ENCODE results near the gene AP4M1. TPM values are rescaled to one million over a fixed set of nuclear protein-coding genes. Genes with fewer than 3 reads are reported as not detected.

AP4M1 gene
- total and polyA plus RNA-seq, 9 donors = 10.9 to 20.3 (median 14.2) TPM

GRCh38 chr7:100074841-100075240 is 26.6 kb upstream of the AP4M1 start:
- 86 to 96% (median 95%) methylated on average over 7 of the region's 7 CpGs for WGBS, 3 donors
- intact Hi-C loops (cut with DNase I) = no loop called here
- H3K27ac ChIP-seq = no peak overlapping the region
- peaks cover 15% of the 10 kb centered on the region for H3K36me3 ChIP-seq
- H3K4me3 ChIP-seq = no peak overlapping the region
- no peak for TF ChIP-seq EP300 (IDR thresholded peaks at IDR 0.05)
- peaks cover 1% of the 10 kb centered on the region for H3K4me1 ChIP-seq (ENCODE audit: insufficient read depth)
- H3K27me3 ChIP-seq = no peaks in the 10 kb centered on the region
- no peak for DNase-seq
- H3K9me3 ChIP-seq = peaks cover 6 to 27% of the 10 kb centered on the region in 2 donors

- intact Hi-C loops (cut with DNase I) = no loop called here
- H3K36me3 ChIP-seq = peaks cover 15% of the 10 kb centered on the region
- no peak for DNase-seq
- H3K27me3 ChIP-seq = no peaks in the 10 kb centered on the region
- H3K4me1 ChIP-seq (ENCODE audit: insufficient read depth) = peaks cover 6% of the 10 kb centered on the region
- no peak overlapping the region for H3K27ac ChIP-seq
- 94 to 98% (median 98%) methylated on average over 6 of the region's 6 CpGs for WGBS, 3 donors
- TF ChIP-seq, protein P1, sequence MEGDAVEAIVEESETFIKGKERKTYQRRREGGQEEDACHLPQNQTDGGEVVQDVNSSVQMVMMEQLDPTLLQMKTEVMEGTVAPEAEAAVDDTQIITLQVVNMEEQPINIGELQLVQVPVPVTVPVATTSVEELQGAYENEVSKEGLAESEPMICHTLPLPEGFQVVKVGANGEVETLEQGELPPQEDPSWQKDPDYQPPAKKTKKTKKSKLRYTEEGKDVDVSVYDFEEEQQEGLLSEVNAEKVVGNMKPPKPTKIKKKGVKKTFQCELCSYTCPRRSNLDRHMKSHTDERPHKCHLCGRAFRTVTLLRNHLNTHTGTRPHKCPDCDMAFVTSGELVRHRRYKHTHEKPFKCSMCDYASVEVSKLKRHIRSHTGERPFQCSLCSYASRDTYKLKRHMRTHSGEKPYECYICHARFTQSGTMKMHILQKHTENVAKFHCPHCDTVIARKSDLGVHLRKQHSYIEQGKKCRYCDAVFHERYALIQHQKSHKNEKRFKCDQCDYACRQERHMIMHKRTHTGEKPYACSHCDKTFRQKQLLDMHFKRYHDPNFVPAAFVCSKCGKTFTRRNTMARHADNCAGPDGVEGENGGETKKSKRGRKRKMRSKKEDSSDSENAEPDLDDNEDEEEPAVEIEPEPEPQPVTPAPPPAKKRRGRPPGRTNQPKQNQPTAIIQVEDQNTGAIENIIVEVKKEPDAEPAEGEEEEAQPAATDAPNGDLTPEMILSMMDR (IDR thresholded peaks at IDR 0.05) = no peak
- TF ChIP-seq EP300 (IDR thresholded peaks at IDR 0.05) (no peak), POLR2A (IDR thresholded peaks at IDR 0.05) (no peak)
- peaks cover 6 to 27% of the 10 kb centered on the region in 2 donors for H3K9me3 ChIP-seq
- no peak overlapping the region for H3K4me3 ChIP-seq
Observed at GRCh38 chr7:100075418-100075817, 26.0 kb upstream of the AP4M1 start.

- Histone ChIP-seq H3K27ac (no peak overlapping the region), H3K4me3 (no peak overlapping the region), H3K36me3 (peaks cover 9% of the 10 kb centered on the region), H3K4me1 (ENCODE audit: insufficient read depth) (peaks cover 6% of the 10 kb centered on the region), H3K27me3 (no peaks in the 10 kb centered on the region), H3K9me3 (peaks cover 0 to 10% of the 10 kb centered on the region in 2 donors)
- WGBS, 3 donors = 93 to 97% (median 97%) methylated on average over 4 of the region's 4 CpGs
- TF ChIP-seq POLR2A (IDR thresholded peaks at IDR 0.05) (no peak), EP300 (IDR thresholded peaks at IDR 0.05) (no peak)
- TF ChIP-seq, protein P1 (IDR thresholded peaks at IDR 0.05) = no peak
- intact Hi-C loops (cut with DNase I) = no loop called here
- no peak for DNase-seq
Observed at GRCh38 chr7:100077205-100077604, 24.2 kb upstream of the AP4M1 start.

DNA sequence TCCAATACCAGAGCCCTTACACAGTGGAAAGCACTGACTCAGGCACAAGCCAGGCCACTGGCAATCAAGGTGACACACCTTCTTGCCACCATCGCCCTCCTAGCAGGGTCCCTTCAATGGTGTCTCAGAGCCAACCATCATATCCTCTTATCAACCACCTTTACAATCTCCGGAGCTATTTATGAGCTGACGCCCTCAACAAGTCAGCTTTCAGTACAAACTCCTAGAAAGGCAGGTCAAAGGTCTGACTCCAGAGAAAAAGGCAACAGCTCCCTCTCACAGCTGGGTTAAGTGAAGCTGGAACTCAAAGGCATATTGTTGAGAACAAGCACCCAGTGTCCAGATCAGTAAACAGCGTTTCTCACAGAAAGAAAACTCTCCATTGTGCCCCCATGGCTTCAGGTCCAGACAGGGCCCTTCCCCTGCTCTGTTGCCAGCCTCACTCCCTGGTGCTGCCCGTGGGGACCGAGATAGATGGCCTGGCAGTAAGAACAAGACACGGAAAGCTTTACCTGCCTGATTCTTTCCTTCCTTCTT is 22.4 kb upstream of the AP4M1 start:
- no peak overlapping the region for H3K4me3 ChIP-seq
- peaks cover 6% of the 10 kb centered on the region for H3K36me3 ChIP-seq
- 76 to 82% (median 81%) methylated on average over 7 of the region's 7 CpGs for WGBS, 3 donors
- H3K27me3 ChIP-seq = no peaks in the 10 kb centered on the region
- intact Hi-C loops (cut with DNase I) = no loop called here
- no peak overlapping the region for H3K27ac ChIP-seq
- DNase-seq = no peak
- H3K4me1 ChIP-seq (ENCODE audit: insufficient read depth) = peaks cover 6% of the 10 kb centered on the region
- H3K9me3 ChIP-seq = no peaks in the 10 kb centered on the region
- no peak for TF ChIP-seq POLR2A (IDR thresholded peaks at IDR 0.05)
- no peak for TF ChIP-seq EP300 (IDR thresholded peaks at IDR 0.05)
- TF ChIP-seq, protein P1 (IDR thresholded peaks at IDR 0.05) = no peak

DNA sequence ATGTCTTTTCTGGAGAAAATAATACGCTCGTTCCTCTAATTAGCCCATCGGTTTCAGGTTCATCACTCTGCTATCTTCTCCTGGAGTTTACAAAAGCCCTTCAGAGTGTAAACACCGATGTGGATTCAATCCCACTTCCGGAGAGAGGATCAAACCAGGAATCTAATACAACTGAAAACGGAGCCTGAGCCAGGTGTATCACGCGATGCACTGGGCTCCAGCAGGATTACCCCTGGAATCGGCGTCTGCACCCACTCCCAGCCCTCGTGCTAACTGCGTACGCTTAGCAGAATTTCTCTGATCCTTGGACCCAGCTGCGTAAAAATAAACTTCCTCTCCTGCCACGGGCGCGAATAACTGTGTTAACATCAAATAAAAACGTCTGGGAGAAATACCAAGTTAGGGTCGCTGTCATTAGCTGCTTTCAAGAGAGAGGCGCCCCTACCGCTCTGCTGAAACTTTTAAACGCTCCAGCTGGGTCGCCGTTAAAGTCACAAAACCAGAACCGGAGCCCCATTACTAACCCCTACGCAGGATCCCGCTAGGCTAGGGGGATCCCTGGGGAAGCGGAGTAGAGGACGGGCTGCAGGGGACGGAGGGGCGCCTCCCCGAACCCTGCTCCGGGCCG is 20.4 kb upstream of the AP4M1 start:
- no peak for DNase-seq
- H3K36me3 ChIP-seq = no peaks in the 10 kb centered on the region
- H3K27me3 ChIP-seq = no peaks in the 10 kb centered on the region
- intact Hi-C loops (cut with DNase I) = loop anchor here in 2 of 4 donors (5.0 kb wide), 1 partner anchor 84 kb away; no protein-coding TSS in a partner anchor
- WGBS, 3 donors = 0 to 1% (median 1%) methylated on average over 34 of the region's 34 CpGs
- H3K27ac ChIP-seq = peak overlapping the region in 1 of 2 donors; percentile 37
- peaks cover 6% of the 10 kb centered on the region for H3K4me1 ChIP-seq (ENCODE audit: insufficient read depth)
- H3K4me3 ChIP-seq = peak overlapping the region; percentile 100
- TF ChIP-seq EP300 (IDR thresholded peaks at IDR 0.05) = no peak
- TF ChIP-seq, protein P1 (IDR thresholded peaks at IDR 0.05) = no peak
- TF ChIP-seq POLR2A (IDR thresholded peaks at IDR 0.05) = no peak
- H3K9me3 ChIP-seq = no peaks in the 10 kb centered on the region

All from ovary (tissue), 9 donors.